IMR-90 (cell line): Measurements from ENCODE around the gene ITGB5. TPM values are rescaled to one million over a fixed set of nuclear protein-coding genes. Genes with fewer than 3 reads are reported as not detected.

Experiments used
- ATAC-seq: fragments of 200-7000 bp; cut with Tn5 transposase; 2 replicates; pipeline ENCODE4 v1.9.1; 2020; ENCODE audit warnings: low read depth, mild to moderate bottlenecking, moderate library complexity
- BruUV-seq: library from RNA; stranded (reverse); fragments of 400-500 nt; replicated peaks from 2 replicates; lab custom pipeline; 2021; lab: Mats Ljungman, UMichigan
- CTCF ChIA-PET: fragments of 300-600 bp; formaldehyde crosslinking; extraction: SDS; loops from one replicate; lab custom pipeline; 2021; ENCODE audit warnings: antibody characterized with exemption; lab: Yijun Ruan, JAX
- POLR2A ChIA-PET: fragments of 300-600 bp; sonication (Branson Sonifier 250); formaldehyde crosslinking; loops from one replicate; lab custom pipeline; 2022; ENCODE audit warnings: antibody characterized with exemption; ENCODE audit not compliant: unreplicated experiment; lab: Charles Lee
- DNase-seq: peaks from one replicate; pipeline ENCODE4 v3.0.0; 2013
- H2AFZ ChIP-seq: replicated peaks from 2 replicates; pipeline ENCODE3; 2013; ENCODE audit warnings: low read length, mild to moderate bottlenecking; ENCODE audit not compliant: poor library complexity
- H2AK5ac ChIP-seq: 2 replicates; pipeline ENCODE4 v1.6.1; 2013; ENCODE audit warnings: low read depth, low read length, inconsistent platforms
- H2AK9ac ChIP-seq: replicated peaks from 2 replicates; pipeline ENCODE3; 2013; ENCODE audit warnings: mild to moderate bottlenecking, low read depth, low read length, moderate library complexity; ENCODE audit not compliant: poor library complexity
- H2BK120ac ChIP-seq: 2 replicates; pipeline ENCODE4 v1.6.1; 2013; ENCODE audit warnings: low read depth, low read length, inconsistent platforms
- H2BK15ac ChIP-seq: 3 replicates; pipeline ENCODE4 v1.6.1; 2013; ENCODE audit warnings: low read depth, low read length, inconsistent platforms
- H2BK20ac ChIP-seq: 2 replicates; pipeline ENCODE4 v1.6.1; 2013; ENCODE audit warnings: low read depth, mild to moderate bottlenecking, inconsistent platforms, low read length, moderate library complexity
- H2BK5ac ChIP-seq: 2 replicates; pipeline ENCODE4 v1.6.1; 2013; ENCODE audit warnings: mild to moderate bottlenecking, low read depth, low read length, inconsistent platforms; ENCODE audit not compliant: poor library complexity, severe bottlenecking
- H3K14ac ChIP-seq: replicated peaks from 2 replicates; pipeline ENCODE4 v1.6.1; 2013; ENCODE audit warnings: low read depth, low read length, inconsistent platforms
- H3K18ac ChIP-seq: 2 replicates; pipeline ENCODE4 v1.6.1; 2013; ENCODE audit warnings: low read depth, low read length, control low read depth
- H3K23ac ChIP-seq: 2 replicates; pipeline ENCODE4 v1.6.1; 2013; ENCODE audit warnings: low read depth, low read length, inconsistent platforms
- H3K27ac ChIP-seq: 2 replicates; pipeline ENCODE4 v1.5.1; 2013; ENCODE audit warnings: mild to moderate bottlenecking, control low read depth, low read length; ENCODE audit not compliant: insufficient read depth
- H3K27me3 ChIP-seq: 2 replicates; pipeline ENCODE4 v1.6.1; 2013; ENCODE audit warnings: low read length; ENCODE audit not compliant: control insufficient read depth, insufficient read depth
- H3K36me3 ChIP-seq: 2 replicates; pipeline ENCODE4 v1.6.1; 2013; ENCODE audit warnings: low read length, mixed read lengths; ENCODE audit not compliant: control insufficient read depth, insufficient read depth
- H3K4ac ChIP-seq: 2 replicates; pipeline ENCODE4 v1.6.1; 2013; ENCODE audit warnings: low read depth, low read length, inconsistent platforms
- H3K4me1 ChIP-seq: 2 replicates; pipeline ENCODE4 v1.6.1; 2013; ENCODE audit warnings: low read length, mixed read lengths; ENCODE audit not compliant: control insufficient read depth, insufficient read depth
- H3K4me2 ChIP-seq: 2 replicates; pipeline ENCODE4 v1.6.1; 2013; ENCODE audit warnings: low read depth, mild to moderate bottlenecking, control low read depth, low read length, moderate library complexity
- H3K4me3 ChIP-seq: 2 replicates; pipeline ENCODE4 v1.5.1; 2013; ENCODE audit warnings: low read depth, mild to moderate bottlenecking, control low read depth, low read length, moderate library complexity; ENCODE audit not compliant: insufficient read depth
- H3K56ac ChIP-seq: 2 replicates; pipeline ENCODE4 v1.6.1; 2013; ENCODE audit warnings: low read length, inconsistent platforms; ENCODE audit not compliant: insufficient read depth; ENCODE audit errors: extremely low read depth
- H3K79me1 ChIP-seq, 2 experiments: 2 replicates each; pipeline ENCODE4 v1.6.1; 2013; ENCODE audit warnings: low read length in 2 of 2, inconsistent platforms in 1 of 2, low read depth in 1 of 2
- H3K9ac ChIP-seq: 2 replicates; pipeline ENCODE4 v1.6.1; 2013; ENCODE audit warnings: low read depth, low read length, control low read depth
- H3K9me1 ChIP-seq: 2 replicates; pipeline ENCODE4 v1.6.1; 2013; ENCODE audit warnings: low read length, inconsistent platforms; ENCODE audit not compliant: insufficient read depth
- H3K9me3 ChIP-seq: 2 replicates; pipeline ENCODE4 v1.6.1; 2013; ENCODE audit warnings: low read length; ENCODE audit not compliant: control insufficient read depth, insufficient read depth
- H4K20me1 ChIP-seq: 2 replicates; pipeline ENCODE4 v1.6.1; 2013; ENCODE audit warnings: low read length, inconsistent platforms; ENCODE audit not compliant: insufficient read depth
- H4K5ac ChIP-seq: 2 replicates; pipeline ENCODE4 v1.6.1; 2013; ENCODE audit warnings: mild to moderate bottlenecking, low read depth, low read length, control low read depth
- H4K8ac ChIP-seq, 2 experiments: 2 replicates each; pipeline ENCODE4 v1.6.1; 2013; ENCODE audit warnings: low read depth in 2 of 2, low read length in 2 of 2, control low read depth in 1 of 2, inconsistent platforms in 1 of 2
- H4K91ac ChIP-seq: 2 replicates; pipeline ENCODE4 v1.6.1; 2013; ENCODE audit warnings: low read depth, low read length, inconsistent platforms; ENCODE audit not compliant: insufficient read depth
- CEBPB ChIP-seq: IDR thresholded peaks from 2 replicates; pipeline ENCODE4 v1.6.1; 2012; ENCODE audit warnings: low read depth, low read length, improper control_type of control experiment
- CHD1 ChIP-seq: IDR thresholded peaks from 2 replicates; pipeline ENCODE4 v1.6.1; 2012; ENCODE audit warnings: low read depth, low read length, improper control_type of control experiment
- FOS ChIP-seq: fragments of 150-350 bp; IDR thresholded peaks from 2 replicates; pipeline ENCODE4 v1.6.1; 2016; ENCODE audit warnings: low read depth, low read length
- MAFK ChIP-seq: IDR thresholded peaks from 2 replicates; pipeline ENCODE4 v1.6.1; 2012; ENCODE audit warnings: low read depth, low read length, improper control_type of control experiment
- MAZ ChIP-seq: IDR thresholded peaks from 2 replicates; pipeline ENCODE4 v1.6.1; 2012; ENCODE audit warnings: low read depth, mild to moderate bottlenecking, low read length, improper control_type of control experiment, moderate library complexity, borderline replicate concordance
- NFE2L2 ChIP-seq: fragments of 150-350 bp; IDR thresholded peaks from 2 replicates; pipeline ENCODE4 v1.6.1; 2016; ENCODE audit warnings: low read depth, mild to moderate bottlenecking, low read length
- RAD21 ChIP-seq: IDR thresholded peaks from 2 replicates; pipeline ENCODE4 v1.6.1; 2012; ENCODE audit warnings: low read length, improper control_type of control experiment
- RCOR1 ChIP-seq: IDR thresholded peaks from 2 replicates; pipeline ENCODE4 v1.6.1; 2012; ENCODE audit warnings: mild to moderate bottlenecking, low read length, improper control_type of control experiment; ENCODE audit not compliant: insufficient replicate concordance
- RFX5 ChIP-seq: IDR thresholded peaks from 2 replicates; pipeline ENCODE4 v1.8.0; 2012; ENCODE audit warnings: low read depth, mild to moderate bottlenecking, low read length, moderate library complexity
- SMC3 ChIP-seq: fragments of 150-350 bp; IDR thresholded peaks from 2 replicates; pipeline ENCODE4 v1.6.1; 2016; ENCODE audit warnings: low read depth, mild to moderate bottlenecking, antibody characterized with exemption, low read length, moderate library complexity
- WGBS, 2 experiments: methylation state at CpG; one replicate each; pipeline versions ENCODE4 v1.1.5 to v1.1.7; 2013; ENCODE audit warnings: missing lambda C conversion rate in 2 of 2; ENCODE audit not compliant: insufficient read length in 1 of 2; ENCODE audit errors: extremely low coverage in 2 of 2; 5-methylcytosine and 5-hydroxymethylcytosine counted together
- dilution Hi-C: fragments of 300-500 bp; cut with HindIII; formaldehyde crosslinking; loops from one replicate; pipeline ENCODE4 v1.14.3; 2018; ENCODE audit warnings: low sequenced_read_pairs; ENCODE audit not compliant: unreplicated experiment
- in situ Hi-C: fragments of 300-500 bp; cut with MboI; formaldehyde crosslinking; loops from 3 replicates; pipeline ENCODE4 v1.14.3; 2019; ENCODE audit warnings: low sequenced_read_pairs, inconsistent platforms, mixed read lengths
- intact Hi-C: fragments of 100-400 bp; cut with micrococcal nuclease; formaldehyde crosslinking; loops from 2 replicates; pipeline ENCODE4 v1.10.0; 2022
- polyA plus RNA-seq, 3 experiments: library from polyadenylated mRNA; depleted of rRNA; stranded (reverse); fragments of >200 nt; gene quantifications; 2 replicates each; pipeline ENCODE4 v1.2.3, GENCODE V29; 2012; ENCODE audit warnings: low replicate concordance in 1 of 3
- total RNA-seq: library from RNA; depleted of rRNA; stranded (reverse); fragments of >200 nt; gene quantifications from 2 replicates; pipeline ENCODE4 v1.2.3, GENCODE V29; 2012
- TF ChIP-seq, protein P1 (sequence below): fragments of 150-350 bp; IDR thresholded peaks from 2 replicates; pipeline ENCODE4 v1.6.1; 2016; ENCODE audit warnings: low read depth, mild to moderate bottlenecking, low read length, moderate library complexity, borderline replicate concordance
- TF ChIP-seq, protein P2 (sequence below): fragments of 150-350 bp; IDR thresholded peaks from 2 replicates; pipeline ENCODE4 v1.6.1; 2017; ENCODE audit warnings: mild to moderate bottlenecking, antibody characterized with exemption, low read length, low read depth
- TF ChIP-seq, protein P3 (sequence below): conservative IDR thresholded peaks from 2 replicates; pipeline ENCODE4 v1.5.1; 2012; ENCODE audit warnings: mild to moderate bottlenecking, low read depth, low read length, improper control_type of control experiment

ITGB5 gene
- total and polyA plus RNA-seq, 2 of the 4 experiments (the other 2 are of a cell fraction) = 85.0 to 101 TPM

DNA sequence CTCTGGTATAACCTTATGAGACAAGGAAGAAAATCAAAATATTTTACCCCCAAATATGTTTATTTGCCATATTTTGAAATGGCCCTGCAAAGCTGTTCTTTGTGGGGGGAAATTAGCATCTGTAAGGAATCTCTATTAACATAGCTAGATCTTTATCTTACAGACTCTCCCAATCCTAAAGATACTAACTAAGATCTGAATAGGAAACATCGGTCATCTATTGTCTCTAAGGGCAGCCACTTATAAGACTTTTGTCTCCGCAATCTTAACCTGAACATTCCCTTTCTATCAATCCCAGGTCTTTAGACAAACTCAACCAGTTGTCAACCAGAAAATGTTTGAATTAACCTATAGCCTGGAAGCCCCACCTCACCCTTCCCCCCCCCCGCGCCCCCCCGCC is 135.7 kb downstream of the ITGB5 start:
- Histone ChIP-seq H3K23ac (no peak overlapping the region), H3K18ac (no peak overlapping the region), H3K27ac (no peak overlapping the region), H3K79me1 (no peaks in the 10 kb centered on the region), H4K5ac (no peak overlapping the region), H3K4me3 (no peak overlapping the region), H3K9ac (no peak overlapping the region), H2AFZ (no peak overlapping the region), H2AK9ac (no peak overlapping the region), H3K4me1 (no peaks in the 10 kb centered on the region), H3K27me3 (no peaks in the 10 kb centered on the region), H2BK20ac (no peak overlapping the region), H4K8ac (no peak overlapping the region), H4K20me1 (no peaks in the 10 kb centered on the region), H3K9me3 (no peaks in the 10 kb centered on the region), H3K36me3 (no peaks in the 10 kb centered on the region; the same call in 1 of the 2 replicates), H3K56ac (no peak overlapping the region), H2AK5ac (no peak overlapping the region), H3K4me2 (no peak overlapping the region), H3K9me1 (peaks cover 5% of the 10 kb centered on the region), H3K4ac (no peak overlapping the region), H2BK15ac (no peak overlapping the region), H2BK120ac (no peak overlapping the region), H2BK5ac (no peak overlapping the region), H4K91ac (no peak overlapping the region), H3K14ac (no peak overlapping the region)
- POLR2A ChIA-PET = no interaction called here
- CTCF ChIA-PET = no interaction called here
- TF ChIP-seq MAFK (no peak), SMC3 (no peak), FOS (no peak), RAD21 (no peak), RCOR1 (no peak), RFX5 (no peak), CEBPB (no peak), CHD1 (no peak), NFE2L2 (no peak), MAZ (no peak)
- TF ChIP-seq, protein P1, sequence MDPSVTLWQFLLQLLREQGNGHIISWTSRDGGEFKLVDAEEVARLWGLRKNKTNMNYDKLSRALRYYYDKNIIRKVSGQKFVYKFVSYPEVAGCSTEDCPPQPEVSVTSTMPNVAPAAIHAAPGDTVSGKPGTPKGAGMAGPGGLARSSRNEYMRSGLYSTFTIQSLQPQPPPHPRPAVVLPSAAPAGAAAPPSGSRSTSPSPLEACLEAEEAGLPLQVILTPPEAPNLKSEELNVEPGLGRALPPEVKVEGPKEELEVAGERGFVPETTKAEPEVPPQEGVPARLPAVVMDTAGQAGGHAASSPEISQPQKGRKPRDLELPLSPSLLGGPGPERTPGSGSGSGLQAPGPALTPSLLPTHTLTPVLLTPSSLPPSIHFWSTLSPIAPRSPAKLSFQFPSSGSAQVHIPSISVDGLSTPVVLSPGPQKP = no peak
- TF ChIP-seq, protein P2, sequence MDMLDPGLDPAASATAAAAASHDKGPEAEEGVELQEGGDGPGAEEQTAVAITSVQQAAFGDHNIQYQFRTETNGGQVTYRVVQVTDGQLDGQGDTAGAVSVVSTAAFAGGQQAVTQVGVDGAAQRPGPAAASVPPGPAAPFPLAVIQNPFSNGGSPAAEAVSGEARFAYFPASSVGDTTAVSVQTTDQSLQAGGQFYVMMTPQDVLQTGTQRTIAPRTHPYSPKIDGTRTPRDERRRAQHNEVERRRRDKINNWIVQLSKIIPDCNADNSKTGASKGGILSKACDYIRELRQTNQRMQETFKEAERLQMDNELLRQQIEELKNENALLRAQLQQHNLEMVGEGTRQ = no peak
- TF ChIP-seq, protein P3, sequence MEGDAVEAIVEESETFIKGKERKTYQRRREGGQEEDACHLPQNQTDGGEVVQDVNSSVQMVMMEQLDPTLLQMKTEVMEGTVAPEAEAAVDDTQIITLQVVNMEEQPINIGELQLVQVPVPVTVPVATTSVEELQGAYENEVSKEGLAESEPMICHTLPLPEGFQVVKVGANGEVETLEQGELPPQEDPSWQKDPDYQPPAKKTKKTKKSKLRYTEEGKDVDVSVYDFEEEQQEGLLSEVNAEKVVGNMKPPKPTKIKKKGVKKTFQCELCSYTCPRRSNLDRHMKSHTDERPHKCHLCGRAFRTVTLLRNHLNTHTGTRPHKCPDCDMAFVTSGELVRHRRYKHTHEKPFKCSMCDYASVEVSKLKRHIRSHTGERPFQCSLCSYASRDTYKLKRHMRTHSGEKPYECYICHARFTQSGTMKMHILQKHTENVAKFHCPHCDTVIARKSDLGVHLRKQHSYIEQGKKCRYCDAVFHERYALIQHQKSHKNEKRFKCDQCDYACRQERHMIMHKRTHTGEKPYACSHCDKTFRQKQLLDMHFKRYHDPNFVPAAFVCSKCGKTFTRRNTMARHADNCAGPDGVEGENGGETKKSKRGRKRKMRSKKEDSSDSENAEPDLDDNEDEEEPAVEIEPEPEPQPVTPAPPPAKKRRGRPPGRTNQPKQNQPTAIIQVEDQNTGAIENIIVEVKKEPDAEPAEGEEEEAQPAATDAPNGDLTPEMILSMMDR = no peak
- 0% methylated on average over 1 of the region's 5 CpGs; no CpG with 5 or more reads in 1 of the 2 experiments for WGBS, 2 experiments
- intact Hi-C loops = no loop called here
- dilution Hi-C loops = loop anchor here (25.0 kb wide), 1 partner anchor 136 kb away; the partner anchor contains the start of gene ITGB5
- in situ Hi-C loops = no loop called here
- ATAC-seq (no peak), DNase-seq (no peak)
- no TSS peak for BruUV-seq
